Measurements from ENCODE around the gene HNRNPA2B1.
"Not testable (repeated sequence)": the region's sequence is repeated elsewhere in the genome, so short reads cannot be mapped to it uniquely, and the experiment has no call there.

The HNRNPA2B1 gene

DNA sequence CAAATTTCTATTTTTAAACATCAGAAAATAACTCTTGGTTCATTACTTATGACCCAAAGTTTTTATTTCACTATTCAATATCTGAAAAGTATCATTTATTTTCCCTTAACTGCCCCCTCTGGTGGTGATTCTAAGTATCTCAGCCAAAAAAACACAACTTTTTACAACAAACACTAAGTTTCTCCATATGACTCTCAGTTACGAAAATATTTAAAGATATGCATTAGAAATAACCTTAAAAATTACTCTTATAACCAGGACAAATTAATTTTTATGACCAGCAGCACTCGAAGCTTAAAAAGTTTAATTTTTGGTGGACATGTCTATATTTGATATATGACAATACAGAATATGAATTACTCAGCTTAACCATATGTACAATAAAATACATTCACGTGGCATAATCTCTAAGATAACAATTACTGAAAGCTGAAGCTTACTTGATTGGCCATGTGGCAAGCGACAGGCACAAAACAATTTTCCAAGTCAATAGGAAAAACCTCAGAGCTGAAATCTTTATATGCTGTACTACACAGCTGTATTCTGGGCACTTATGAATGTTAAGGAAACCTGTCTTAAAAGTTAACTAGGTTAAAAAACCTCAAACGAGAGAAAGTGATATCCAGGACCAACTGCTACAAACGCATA is 2.3 kb downstream of the HNRNPA2B1 start:
- DNase-seq (ENCODE audit: low spot score) = peak; percentile 75

- DNase-seq (ENCODE audit: low spot score) = no peak
Observed at GRCh38 chr7:26197153-26198115, 3.1 kb downstream of the HNRNPA2B1 start.

DNA sequence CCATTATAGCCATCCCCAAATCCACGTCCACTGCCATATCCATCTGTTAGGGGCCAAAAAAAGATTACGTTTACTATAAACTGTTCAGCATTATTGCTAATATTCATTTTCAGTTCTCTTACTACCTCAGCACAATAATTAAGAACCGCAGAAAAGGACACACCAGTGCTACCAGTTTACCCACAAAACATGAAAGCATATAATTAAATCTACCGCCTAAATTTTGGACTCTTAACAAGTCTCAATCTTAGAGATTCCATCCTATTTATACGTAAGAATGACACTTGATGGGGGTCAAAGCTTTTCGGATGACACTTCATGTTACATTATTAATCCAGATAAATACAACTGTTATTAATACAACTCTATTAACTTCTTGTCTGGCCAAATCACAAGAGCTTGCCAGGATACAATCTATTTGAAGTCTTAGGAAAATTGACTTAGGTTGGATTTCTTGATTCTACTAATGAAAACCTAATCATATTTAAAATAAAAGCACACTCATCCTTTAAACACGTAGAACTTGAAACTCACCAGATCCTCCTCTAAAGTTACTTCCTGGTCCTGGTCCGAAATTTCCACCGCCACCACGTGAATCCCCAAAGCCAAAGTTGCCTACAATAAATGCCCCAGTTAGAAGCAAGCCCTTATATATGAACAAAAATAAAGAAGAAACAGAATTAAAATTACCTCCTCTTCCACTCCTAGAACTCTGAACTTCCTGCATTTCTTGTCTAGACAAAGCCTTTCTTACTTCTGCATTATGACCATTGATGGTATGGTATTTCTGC is 4.5 kb downstream of the HNRNPA2B1 start:
- DNase-seq (ENCODE audit: low spot score) = no peak

GRCh38 chr7:26195182-26195581 is 5.4 kb downstream of the HNRNPA2B1 start:
- DNase-seq (ENCODE audit: low spot score) = no peak

GRCh38 chr7:26194764-26195163 is 5.8 kb downstream of the HNRNPA2B1 start:
- not testable (repeated sequence) for DNase-seq (ENCODE audit: low spot score)

- DNase-seq (ENCODE audit: low spot score) = no peak
Observed at GRCh38 chr7:26193432-26194207, 6.9 kb downstream of the HNRNPA2B1 start.

- no peak for DNase-seq (ENCODE audit: low spot score)
Observed at GRCh38 chr7:26192485-26193087, 8.0 kb downstream of the HNRNPA2B1 start.

DNA sequence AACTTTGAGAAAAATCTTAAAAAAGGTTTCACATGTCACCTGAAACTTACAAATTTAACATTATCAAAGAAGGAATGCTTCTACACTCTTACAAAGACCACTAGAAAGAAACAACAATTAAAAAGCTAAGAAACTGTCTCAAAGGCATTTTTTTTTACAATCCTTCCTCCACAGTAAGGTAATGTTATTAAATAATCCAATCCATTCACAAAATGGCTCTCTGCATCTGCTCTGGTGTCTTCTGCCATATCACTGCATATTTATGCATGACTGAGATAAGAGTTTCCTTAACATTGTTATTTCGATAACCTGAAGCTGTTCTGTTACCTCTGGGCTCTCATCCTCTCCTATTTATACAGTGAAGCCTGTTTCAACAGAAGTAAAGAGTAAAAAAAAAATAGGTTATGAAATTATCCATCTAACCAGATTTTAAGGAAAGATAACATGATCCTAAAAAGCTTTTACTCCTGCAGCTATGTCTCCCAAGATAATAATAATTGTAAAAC is 8.5 kb downstream of the HNRNPA2B1 start:
- no peak for DNase-seq (ENCODE audit: low spot score)

DNA sequence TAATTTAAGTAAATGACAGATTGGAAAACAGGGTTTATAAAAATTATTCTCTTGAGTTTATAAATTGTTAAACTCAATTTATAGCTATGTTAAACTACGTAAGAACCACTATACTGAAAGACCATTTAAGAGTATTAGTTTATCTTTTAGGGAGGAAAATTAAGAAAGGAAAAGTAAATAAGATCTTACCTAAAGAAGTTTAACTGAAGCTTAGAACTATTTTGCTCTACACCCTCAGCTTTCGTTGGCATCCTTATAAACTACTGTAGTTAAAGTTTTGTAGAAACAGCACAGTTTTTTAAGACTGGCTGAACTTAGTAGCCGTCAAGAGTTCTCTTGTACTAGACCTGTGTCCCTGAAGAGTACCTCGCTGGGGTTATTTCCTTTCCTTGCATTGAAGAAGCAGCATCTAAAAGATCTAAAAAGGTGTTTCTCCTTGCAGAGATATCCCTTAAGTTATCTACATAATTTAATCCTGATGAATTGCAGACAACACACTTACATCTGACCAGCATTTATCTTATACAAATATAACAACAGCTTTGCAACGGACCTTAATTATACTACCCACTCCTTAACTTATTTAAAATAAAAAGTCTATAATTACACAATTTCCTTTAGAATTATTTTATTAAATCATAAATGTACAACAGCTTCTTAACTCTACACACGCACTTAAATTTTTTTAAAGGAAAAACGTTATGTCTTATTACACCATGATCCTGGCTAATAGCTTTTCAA is 9.1 kb downstream of the HNRNPA2B1 start:
- DNase-seq (ENCODE audit: low spot score) = no peak

DNA sequence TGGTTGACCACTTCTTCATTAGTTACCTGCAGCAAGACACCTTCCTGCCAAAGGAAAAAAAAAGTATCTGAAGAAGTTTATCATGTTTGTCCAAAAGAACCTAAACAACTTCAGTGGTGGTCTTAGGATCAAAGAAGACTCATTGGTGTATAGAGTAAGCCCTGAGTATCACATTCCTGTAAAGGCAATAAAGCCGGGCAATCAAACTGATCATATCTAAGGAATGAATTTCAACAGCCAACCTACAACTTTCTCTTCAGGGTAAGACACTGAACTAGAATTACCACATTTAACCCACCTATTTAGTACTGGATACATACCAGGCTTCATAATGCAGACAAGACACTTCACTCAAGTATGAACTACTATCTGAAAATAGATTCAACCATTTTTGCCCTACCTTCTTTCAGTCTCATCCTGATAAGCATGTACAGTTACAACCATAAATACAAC is 10.1 kb downstream of the HNRNPA2B1 start:
- DNase-seq (ENCODE audit: low spot score) = no peak

DNA sequence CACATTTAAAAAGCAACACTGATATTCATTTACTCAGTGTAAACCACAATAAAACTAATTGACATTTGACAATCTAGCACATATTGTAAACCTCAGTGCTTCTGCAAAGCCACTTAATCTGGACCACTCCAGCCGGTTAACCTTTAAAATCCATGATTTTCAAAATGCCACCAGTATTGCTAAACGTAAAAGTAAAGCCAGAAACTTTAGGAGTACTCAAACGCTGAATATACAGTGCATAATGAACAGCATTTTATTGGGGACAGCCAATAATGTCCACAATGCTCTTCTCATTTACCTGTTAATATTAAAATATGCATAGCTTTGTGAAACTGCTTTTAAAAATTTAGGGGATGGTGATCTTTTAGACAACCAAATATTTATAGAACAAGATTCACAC is 10.8 kb downstream of the HNRNPA2B1 start:
- DNase-seq (ENCODE audit: low spot score) = no peak

DNA sequence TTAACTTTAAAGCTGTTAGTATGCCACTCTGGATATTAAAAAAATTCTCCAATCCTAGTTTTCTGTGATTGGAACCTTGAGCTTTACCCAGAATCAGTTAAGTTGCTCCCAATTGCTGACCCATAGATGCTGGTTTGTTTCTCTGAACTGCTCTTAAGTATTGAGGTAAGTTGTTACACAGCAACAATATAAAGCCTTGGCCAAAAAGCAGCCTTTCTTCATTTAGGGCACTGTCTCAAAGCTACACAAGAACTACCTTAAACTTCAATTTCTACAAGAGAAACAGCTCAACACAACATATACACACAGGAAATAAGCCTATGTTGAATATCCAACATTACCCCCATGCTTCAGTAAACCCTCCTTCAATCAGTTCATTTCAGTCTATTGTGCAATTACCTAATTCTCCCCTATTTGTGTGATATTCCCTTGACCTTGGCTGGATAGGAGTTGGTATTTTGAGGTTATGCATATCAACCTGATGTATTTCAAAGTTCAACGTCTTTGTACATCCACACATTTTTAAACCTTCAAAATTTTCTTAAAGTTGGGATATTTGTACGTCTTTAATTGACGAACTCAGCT is 11.5 kb downstream of the HNRNPA2B1 start:
- no peak for DNase-seq (ENCODE audit: low spot score)

GRCh38 chr7:26188206-26188956 is 12.2 kb downstream of the HNRNPA2B1 start:
- DNase-seq (ENCODE audit: low spot score) = no peak

DNA sequence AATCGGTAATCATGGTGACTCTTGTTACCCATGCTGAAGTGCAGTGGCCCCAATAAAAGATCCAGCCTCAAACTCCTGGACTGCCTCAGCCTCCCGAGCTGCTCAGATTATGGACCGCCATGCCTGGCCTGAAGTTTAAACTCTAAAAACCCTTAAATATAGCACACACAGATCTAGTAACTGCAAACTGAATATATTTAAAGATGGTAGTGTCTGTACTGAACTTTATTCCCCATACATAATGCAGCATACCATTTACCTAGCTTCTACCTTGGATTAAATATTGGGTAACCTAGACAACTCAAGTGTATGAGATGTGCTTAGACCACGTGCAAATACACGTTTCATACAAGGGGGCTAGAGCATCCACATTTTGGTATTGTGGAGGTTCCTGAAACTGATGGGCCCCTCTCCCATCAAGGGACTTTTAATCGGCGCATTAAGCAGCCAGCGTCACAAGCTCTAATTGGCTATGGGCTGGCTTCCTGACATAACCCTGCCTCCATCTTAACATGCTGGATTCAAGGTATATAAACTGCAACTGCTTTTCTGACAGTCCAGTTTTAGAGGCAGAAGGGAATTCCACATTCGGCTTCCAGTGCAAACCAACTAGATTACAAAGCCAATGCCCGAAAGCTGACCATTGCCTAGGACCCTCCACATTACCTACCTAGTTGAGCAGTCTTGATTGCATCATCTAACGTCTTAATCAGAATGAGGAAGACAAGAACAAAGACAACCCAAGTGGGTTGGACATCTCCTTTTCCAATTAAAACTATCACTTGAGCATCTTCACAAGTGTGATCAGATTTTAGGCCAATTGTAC is 13.0 kb downstream of the HNRNPA2B1 start:
- DNase-seq (ENCODE audit: low spot score) = no peak

DNA sequence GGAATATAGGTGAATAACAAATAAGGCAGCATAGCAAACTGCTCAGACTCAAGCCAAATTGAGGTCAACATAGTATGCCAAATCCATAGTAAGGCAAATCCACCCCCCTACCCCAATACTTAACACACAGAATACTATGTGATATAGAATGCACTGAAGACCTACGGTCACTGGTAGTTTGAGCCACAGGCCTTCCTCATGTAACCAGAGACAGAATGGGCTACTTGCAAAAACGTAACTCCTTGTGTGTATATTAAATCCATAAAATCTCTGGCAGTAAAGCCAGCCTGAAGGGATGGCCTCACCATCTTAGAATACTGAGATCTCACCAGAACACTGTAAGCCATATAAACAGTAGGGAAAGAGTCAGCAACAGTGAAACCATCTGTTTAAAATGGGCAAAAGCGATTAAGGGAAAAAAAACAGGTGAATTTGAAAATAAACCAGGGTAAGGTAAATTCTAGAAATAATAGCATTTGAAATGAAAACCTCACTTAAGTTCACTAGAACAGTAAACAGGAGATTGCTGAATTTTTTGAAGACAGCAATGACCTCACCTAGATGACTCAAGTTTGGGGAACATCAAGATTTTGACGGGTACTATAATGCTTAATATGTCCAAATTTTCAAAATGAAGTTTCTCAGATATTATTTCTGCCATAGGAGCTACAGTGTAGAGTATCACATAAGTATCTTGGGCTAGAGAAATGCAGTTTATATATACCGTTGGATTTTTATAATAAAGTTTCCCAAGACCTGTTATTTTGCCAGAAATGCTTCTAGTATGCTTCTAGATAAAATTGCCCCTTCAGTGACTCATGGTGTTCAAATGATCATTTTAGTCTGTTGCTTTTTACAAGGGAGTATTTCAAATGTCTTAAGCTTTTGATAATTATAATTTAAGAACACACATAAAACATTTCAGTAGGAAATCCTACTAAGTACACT is 13.9 kb downstream of the HNRNPA2B1 start:
- DNase-seq (ENCODE audit: low spot score) = no peak

DNA sequence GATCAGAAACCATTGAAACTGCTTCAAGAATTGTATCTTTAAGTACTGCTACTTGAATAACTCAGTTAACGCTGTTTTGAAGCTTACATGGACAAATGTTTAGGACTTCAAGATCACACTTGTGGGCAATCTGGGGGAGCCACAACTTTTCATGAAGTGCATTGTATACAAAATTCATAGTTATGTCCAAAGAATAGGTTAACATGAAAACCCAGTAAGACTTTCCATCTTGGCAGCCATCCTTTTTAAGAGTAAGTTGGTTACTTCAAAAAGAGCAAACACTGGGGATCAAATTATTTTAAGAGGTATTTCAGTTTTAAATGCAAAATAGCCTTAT is 14.7 kb downstream of the HNRNPA2B1 start:
- DNase-seq (ENCODE audit: low spot score) = no peak

Measured in hematopoietic multipotent progenitor cell treated with erythropoietin and hydrocortisone succinate and interleukin-3 and kit ligand, for 15 days (in vitro differentiated cells).